Jurkat, Clone E6-1 (cell line): ENCODE data around the gene CKS1B.
"Not testable (repeated sequence)": the region's sequence is repeated elsewhere in the genome, so short reads cannot be mapped to it uniquely, and the experiment has no call there.

Experiments
- DNase-seq: peaks from one replicate; pipeline ENCODE4 v3.0.0-alpha.2; 2011; ENCODE audit warnings: low read depth, low spot score
- H3K4me3 ChIP-seq: 2 replicates; pipeline ENCODE4 v1.5.1; 2011; ENCODE audit warnings: mild to moderate bottlenecking, low read length, control low read depth, moderate library complexity

CKS1B gene

GRCh38 chr1:154962156-154962749 lies 12.2 kb upstream of the CKS1B start:
- no peak for DNase-seq

GRCh38 chr1:154962795-154963330 lies 11.6 kb upstream of the CKS1B start:
- no peak for DNase-seq
- H3K4me3 ChIP-seq = peak overlapping the region; percentile 62

More at GRCh38 chr1:154962156-154962749, 12.2 kb upstream of the CKS1B start:
- peak overlapping the region; percentile 62 for H3K4me3 ChIP-seq

GRCh38 chr1:154963643-154964042 lies 10.8 kb upstream of the CKS1B start:
- H3K4me3 ChIP-seq = no peak overlapping the region

GRCh38 chr1:154964359-154964758 lies 10.1 kb upstream of the CKS1B start:
- no peak for DNase-seq
- no peak overlapping the region for H3K4me3 ChIP-seq

More at GRCh38 chr1:154963643-154964042, 10.8 kb upstream of the CKS1B start:
- no peak for DNase-seq

- DNase-seq = no peak
Measured at GRCh38 chr1:154966111-154966510, 8.4 kb upstream of the CKS1B start.

GRCh38 chr1:154967331-154967950 lies 7.0 kb upstream of the CKS1B start:
- no peak overlapping the region for H3K4me3 ChIP-seq
- DNase-seq = no peak

More at GRCh38 chr1:154966111-154966510, 8.4 kb upstream of the CKS1B start:
- H3K4me3 ChIP-seq = no peak overlapping the region

- no peak overlapping the region for H3K4me3 ChIP-seq
- DNase-seq = no peak
Measured at GRCh38 chr1:154968731-154969130, 5.8 kb upstream of the CKS1B start.

GRCh38 chr1:154969246-154969645 lies 5.2 kb upstream of the CKS1B start:
- no peak overlapping the region for H3K4me3 ChIP-seq
- DNase-seq = no peak

- no peak for DNase-seq
- no peak overlapping the region for H3K4me3 ChIP-seq
Measured at GRCh38 chr1:154969860-154970452, 4.5 kb upstream of the CKS1B start.

- no peak within 1 kb of the TSS for H3K4me3 ChIP-seq
- DNase-seq = no peak
Measured at GRCh38 chr1:154970631-154971340, 3.7 kb upstream of the CKS1B start, which contains the start of gene SHC1. Gene SHC1 (minus strand): TSS chr1:154970747. CDS start chr1:154970526, 221 bp downstream.

GRCh38 chr1:154971341-154971998 lies 3.0 kb upstream of the CKS1B start:
- DNase-seq = no peak
- no peak overlapping the region for H3K4me3 ChIP-seq

- no peak overlapping the region for H3K4me3 ChIP-seq
- DNase-seq = no peak
Measured at GRCh38 chr1:154972213-154972516, 2.3 kb upstream of the CKS1B start.

GRCh38 chr1:154972517-154973343 lies 1.8 kb upstream of the CKS1B start:
- no peak for DNase-seq
- H3K4me3 ChIP-seq = peak overlapping the region; percentile 80

GRCh38 chr1:154973344-154974101 lies 958 bp upstream of the CKS1B start:
- DNase-seq = peak; percentile 88
- peak overlapping the region; percentile 80 for H3K4me3 ChIP-seq

GRCh38 chr1:154974808-154975408 lies 427 bp downstream of the CKS1B start:
- DNase-seq = peak; percentile 95
- H3K4me3 ChIP-seq = peak overlapping the region; percentile 80

- peak overlapping the region; percentile 80 for H3K4me3 ChIP-seq
- no peak for DNase-seq
Measured at GRCh38 chr1:154975409-154976059, 1.1 kb downstream of the CKS1B start.

- H3K4me3 ChIP-seq, DNase-seq: not testable (repeated sequence)
Measured at GRCh38 chr1:154977762-154978161, 3.3 kb downstream of the CKS1B start.
